GM12878 (cell line): ENCODE measurements around the gene AGAP1. TPM values are rescaled to one million over a fixed set of nuclear protein-coding genes. Genes with fewer than 3 reads are reported as not detected.

Experiments
- ATAC-seq: fragments of 200-7000 bp; cut with Tn5 transposase; 3 replicates; pipeline ENCODE4 v1.9.1; 2020; ENCODE audit warnings: mild to moderate bottlenecking, moderate library complexity
- BruUV-seq: library from RNA; stranded (reverse); fragments of 400-500 nt; replicated peaks from 2 replicates; lab custom pipeline; 2021; lab: Mats Ljungman, UMichigan
- CTCF ChIA-PET: fragments of 300-600 bp; sonication (Branson Sonifier 250); formaldehyde crosslinking; extraction: SDS; loops from one replicate; lab custom pipeline; 2021; ENCODE audit warnings: inconsistent platforms; lab: Yijun Ruan, JAX
- POLR2A ChIA-PET: fragments of 350-600 bp; formaldehyde crosslinking; extraction: SDS; loops from one replicate; lab custom pipeline; 2021; ENCODE audit warnings: inconsistent platforms; lab: Charles Lee
- RAD21 ChIA-PET: fragments of 300-600 bp; sonication (Branson Sonifier 250); formaldehyde crosslinking; loops from one replicate; lab custom pipeline; 2023; ENCODE audit warnings: antibody characterized with exemption; ENCODE audit not compliant: unreplicated experiment; lab: Charles Lee
- SMC1A ChIA-PET: fragments of 300-600 bp; sonication (Branson Sonifier 250); formaldehyde crosslinking; loops from one replicate; lab custom pipeline; 2023; ENCODE audit not compliant: unreplicated experiment, uncharacterized antibody; lab: Charles Lee
- DNase-seq: peaks from one replicate; pipeline ENCODE4 v3.0.0-alpha.2; 2011; ENCODE audit warnings: low read depth, low spot score
- FAIRE-seq: peaks from 3 replicates; lab custom pipeline; 2011; peaks lifted over from hg19 to GRCh38; lab: Jason Lieb, UNC
- H2AFZ ChIP-seq: 2 replicates; pipeline ENCODE4 v1.6.0; 2011; ENCODE audit warnings: low read depth, low read length, control low read depth; ENCODE audit not compliant: control insufficient read depth
- H3K27ac ChIP-seq: 2 replicates; pipeline ENCODE4 v1.5.1; 2011; ENCODE audit warnings: control low read depth; ENCODE audit not compliant: control insufficient read depth, insufficient read depth
- H3K27me3 ChIP-seq, 2 experiments: replicated peaks in 1 of 2; 2 replicates each; pipeline versions ENCODE4 v1.6.0 to v1.6.1; 2011; ENCODE audit warnings: low read length in 1 of 2; ENCODE audit not compliant: control insufficient read depth in 2 of 2, insufficient read depth in 2 of 2
- H3K36me3 ChIP-seq, 2 experiments: 2 replicates each; pipeline ENCODE4 v1.5.1; 2011; ENCODE audit warnings: low read length in 1 of 2; ENCODE audit not compliant: control insufficient read depth in 2 of 2, insufficient read depth in 2 of 2
- H3K4me1 ChIP-seq: 2 replicates; pipeline ENCODE4 v1.6.1; 2011; ENCODE audit warnings: mild to moderate bottlenecking, low read length, moderate library complexity, mixed read lengths; ENCODE audit not compliant: control insufficient read depth, insufficient read depth
- H3K4me2 ChIP-seq: 2 replicates; pipeline ENCODE4 v1.6.0; 2011; ENCODE audit warnings: control low read depth; ENCODE audit not compliant: control insufficient read depth, insufficient read depth
- H3K4me3 ChIP-seq: fragments of 200-600 bp; sonication (generic); 2 replicates; pipeline ENCODE4 v1.5.1; 2016
- H3K79me2 ChIP-seq: 2 replicates; pipeline ENCODE4 v1.6.0; 2011; ENCODE audit warnings: low read length; ENCODE audit not compliant: control insufficient read depth, insufficient read depth
- H3K9ac ChIP-seq: 2 replicates; pipeline ENCODE4 v1.8.0; 2011; ENCODE audit warnings: low read length, control low read depth, mixed read lengths; ENCODE audit not compliant: control insufficient read depth, insufficient read depth
- H3K9me3 ChIP-seq: replicated peaks from 3 replicates; pipeline ENCODE4 v1.5.1; 2011; ENCODE audit warnings: mild to moderate bottlenecking, low read length; ENCODE audit not compliant: control insufficient read depth, insufficient read depth
- H4K20me1 ChIP-seq: 2 replicates; pipeline ENCODE4 v1.6.0; 2011; ENCODE audit not compliant: control insufficient read depth, insufficient read depth
- EP300 ChIP-seq, 2 experiments: fragments of 150-350 bp in 1 of 2; IDR thresholded peaks; 2 replicates each; pipeline ENCODE4 v1.6.1; 2011 to 2012; ENCODE audit warnings: low read depth in 2 of 2, low read length in 2 of 2, borderline replicate concordance in 1 of 2, improper control_type of control experiment in 1 of 2, inconsistent platforms in 1 of 2; ENCODE audit not compliant: control insufficient read depth in 1 of 2
- JUNB ChIP-seq: IDR thresholded peaks from 2 replicates; pipeline ENCODE4 v1.6.1; 2016; ENCODE audit warnings: antibody characterized with exemption, mild to moderate bottlenecking
- RBBP5 ChIP-seq: fragments of 200-600 bp; sonication (generic); conservative IDR thresholded peaks from 2 replicates; pipeline ENCODE4 v1.6.1; 2016
- RCOR1 ChIP-seq: conservative IDR thresholded peaks from 2 replicates; pipeline ENCODE4 v1.6.1; 2012; ENCODE audit warnings: low read depth, low read length, improper control_type of control experiment
- TCF7 ChIP-seq: IDR thresholded peaks from 2 replicates; pipeline ENCODE4 v1.6.1; 2014; ENCODE audit warnings: antibody characterized with exemption, borderline replicate concordance
- WGBS: methylation state at CpG from one replicate; pipeline ENCODE4 v1.1.6; 2016; ENCODE audit warnings: low lambda C conversion rate; ENCODE audit not compliant: insufficient replicate concordance, insufficient coverage; ENCODE audit errors: missing lambda C conversion rate; 5-methylcytosine and 5-hydroxymethylcytosine counted together
- in situ Hi-C: fragments of 300-500 bp; cut with MboI; formaldehyde crosslinking; loops from 9 replicates; pipeline ENCODE4 v1.14.3; 2018; ENCODE audit warnings: mixed read lengths
- intact Hi-C: fragments of 100-400 bp; cut with micrococcal nuclease; formaldehyde crosslinking; loops from one replicate; pipeline ENCODE4 v1.14.2; 2022; ENCODE audit not compliant: unreplicated experiment
- polyA plus RNA-seq, 11 experiments: library from polyadenylated mRNA; depleted of rRNA in 4 of 11; unstranded in 6 of 11; stranded (reverse) in 5 of 11; fragments of >200 nt; fragmentation: Nextera tagmentation in 4 of 11; fragmentation: Illumina TruSeq in 1 of 11; extraction: Ambion mirVana in 4 of 11; extraction: Trizol in 1 of 11; gene quantifications; 1 replicate in 1 of 11; 2 replicates in 10 of 11; pipeline versions ENCODE4 v1.2.1 to v1.2.3, GENCODE V29; 2011 to 2016; ENCODE audit warnings: inconsistent platforms in 2 of 11, missing spikeins in 2 of 11, low read depth in 1 of 11
- total RNA-seq, 4 experiments: library from RNA; depleted of rRNA in 3 of 4; stranded (reverse); fragments of >200 nt in 3 of 4; fragmentation: Illumina TruSeq in 1 of 4; extraction: Trizol in 1 of 4; gene quantifications; 2 replicates each; pipeline versions ENCODE4 v1.2.1 to v1.2.3, GENCODE V29; 2013 to 2021
- TF ChIP-seq, protein P1 (sequence below): fragments of 450-650 bp; IDR thresholded peaks from 2 replicates; pipeline ENCODE4 v1.6.1; 2016; ENCODE audit warnings: mild to moderate bottlenecking, moderate library complexity, borderline replicate concordance
- TF ChIP-seq, protein P2 (sequence below): IDR thresholded peaks from 2 replicates; pipeline ENCODE4 v1.6.1; 2011; ENCODE audit warnings: mild to moderate bottlenecking, low read depth, low read length, moderate library complexity; ENCODE audit not compliant: insufficient replicate concordance
- TF ChIP-seq, protein P3 (sequence below): fragments of 450-650 bp; IDR thresholded peaks from 2 replicates; pipeline ENCODE4 v1.6.1; 2017; ENCODE audit warnings: mild to moderate bottlenecking, moderate library complexity
- TF ChIP-seq, protein P4 (sequence below): IDR thresholded peaks from 2 replicates; pipeline ENCODE4 v1.6.1; 2011; ENCODE audit warnings: borderline replicate concordance, low read depth, mild to moderate bottlenecking, moderate library complexity, low read length; ENCODE audit not compliant: insufficient read depth, poor library complexity, severe bottlenecking

The AGAP1 gene
- total and polyA plus RNA-seq, 10 of the 15 experiments (the other 5 are each of a cell fraction or from before 2014, with no cell fraction given), result 0.05 to 0.15 (median 0.06) TPM; not detected in 7

DNA sequence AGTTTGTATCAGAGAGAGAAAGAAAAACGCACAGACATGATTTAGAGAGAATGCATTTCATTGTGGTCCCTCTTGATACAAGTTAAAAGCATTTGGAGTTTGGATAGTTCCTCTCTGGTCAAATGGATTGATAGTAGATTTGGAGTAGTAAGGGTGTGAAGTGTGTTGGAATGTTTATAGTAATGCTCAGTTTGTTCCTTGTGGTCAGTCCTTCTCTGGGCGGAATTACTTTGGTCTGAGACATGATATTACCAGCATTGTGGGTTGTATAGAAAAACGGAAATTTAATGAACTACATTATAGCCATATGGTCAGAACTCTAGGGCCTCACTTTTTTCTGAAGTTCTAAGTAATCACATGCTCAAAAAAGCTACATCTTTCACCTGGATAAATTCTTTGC is 178.9 kb downstream of the AGAP1 start:
- Histone ChIP-seq H3K9ac (no peak overlapping the region), H2AFZ (no peak overlapping the region), H3K79me2 (no peaks in the 10 kb centered on the region), H3K27me3 (no peaks in the 10 kb centered on the region; a peak in 3 of 4 replicates), H4K20me1 (no peaks in the 10 kb centered on the region), H3K4me1 (no peaks in the 10 kb centered on the region), H3K27ac (no peak overlapping the region), H3K4me3 (no peak overlapping the region), H3K4me2 (no peak overlapping the region), H3K9me3 (no peaks in the 10 kb centered on the region; the same call in 2 of the 3 replicates), H3K36me3 (no peaks in the 10 kb centered on the region)
- intact Hi-C loops, result no loop called here
- ATAC-seq, result no peak
- ChIA-PET SMC1A (no interaction called here), CTCF (no interaction called here), RAD21 (no interaction called here), POLR2A (no interaction called here)
- BruUV-seq, result no TSS peak
- TF ChIP-seq JUNB (no peak), RBBP5 (no peak), TCF7 (no peak), EP300 (IDR thresholded peaks at IDR 0.05; ENCODE audit: borderline replicate concordance in 1 of 2, control insufficient read depth in 1 of 2, low read depth in 2 of 2, low read length in 2 of 2) (no peak), RCOR1 (no peak)
- TF ChIP-seq, protein P1, sequence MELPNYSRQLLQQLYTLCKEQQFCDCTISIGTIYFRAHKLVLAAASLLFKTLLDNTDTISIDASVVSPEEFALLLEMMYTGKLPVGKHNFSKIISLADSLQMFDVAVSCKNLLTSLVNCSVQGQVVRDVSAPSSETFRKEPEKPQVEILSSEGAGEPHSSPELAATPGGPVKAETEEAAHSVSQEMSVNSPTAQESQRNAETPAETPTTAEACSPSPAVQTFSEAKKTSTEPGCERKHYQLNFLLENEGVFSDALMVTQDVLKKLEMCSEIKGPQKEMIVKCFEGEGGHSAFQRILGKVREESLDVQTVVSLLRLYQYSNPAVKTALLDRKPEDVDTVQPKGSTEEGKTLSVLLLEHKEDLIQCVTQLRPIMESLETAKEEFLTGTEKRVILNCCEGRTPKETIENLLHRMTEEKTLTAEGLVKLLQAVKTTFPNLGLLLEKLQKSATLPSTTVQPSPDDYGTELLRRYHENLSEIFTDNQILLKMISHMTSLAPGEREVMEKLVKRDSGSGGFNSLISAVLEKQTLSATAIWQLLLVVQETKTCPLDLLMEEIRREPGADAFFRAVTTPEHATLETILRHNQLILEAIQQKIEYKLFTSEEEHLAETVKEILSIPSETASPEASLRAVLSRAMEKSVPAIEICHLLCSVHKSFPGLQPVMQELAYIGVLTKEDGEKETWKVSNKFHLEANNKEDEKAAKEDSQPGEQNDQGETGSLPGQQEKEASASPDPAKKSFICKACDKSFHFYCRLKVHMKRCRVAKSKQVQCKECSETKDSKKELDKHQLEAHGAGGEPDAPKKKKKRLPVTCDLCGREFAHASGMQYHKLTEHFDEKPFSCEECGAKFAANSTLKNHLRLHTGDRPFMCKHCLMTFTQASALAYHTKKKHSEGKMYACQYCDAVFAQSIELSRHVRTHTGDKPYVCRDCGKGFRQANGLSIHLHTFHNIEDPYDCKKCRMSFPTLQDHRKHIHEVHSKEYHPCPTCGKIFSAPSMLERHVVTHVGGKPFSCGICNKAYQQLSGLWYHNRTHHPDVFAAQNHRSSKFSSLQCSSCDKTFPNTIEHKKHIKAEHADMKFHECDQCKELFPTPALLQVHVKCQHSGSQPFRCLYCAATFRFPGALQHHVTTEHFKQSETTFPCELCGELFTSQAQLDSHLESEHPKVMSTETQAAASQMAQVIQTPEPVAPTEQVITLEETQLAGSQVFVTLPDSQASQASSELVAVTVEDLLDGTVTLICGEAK, result no peak
- TF ChIP-seq, protein P2, sequence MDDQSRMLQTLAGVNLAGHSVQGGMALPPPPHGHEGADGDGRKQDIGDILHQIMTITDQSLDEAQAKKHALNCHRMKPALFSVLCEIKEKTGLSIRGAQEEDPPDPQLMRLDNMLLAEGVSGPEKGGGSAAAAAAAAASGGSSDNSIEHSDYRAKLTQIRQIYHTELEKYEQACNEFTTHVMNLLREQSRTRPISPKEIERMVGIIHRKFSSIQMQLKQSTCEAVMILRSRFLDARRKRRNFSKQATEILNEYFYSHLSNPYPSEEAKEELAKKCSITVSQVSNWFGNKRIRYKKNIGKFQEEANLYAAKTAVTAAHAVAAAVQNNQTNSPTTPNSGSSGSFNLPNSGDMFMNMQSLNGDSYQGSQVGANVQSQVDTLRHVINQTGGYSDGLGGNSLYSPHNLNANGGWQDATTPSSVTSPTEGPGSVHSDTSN, result no peak
- TF ChIP-seq, protein P3, sequence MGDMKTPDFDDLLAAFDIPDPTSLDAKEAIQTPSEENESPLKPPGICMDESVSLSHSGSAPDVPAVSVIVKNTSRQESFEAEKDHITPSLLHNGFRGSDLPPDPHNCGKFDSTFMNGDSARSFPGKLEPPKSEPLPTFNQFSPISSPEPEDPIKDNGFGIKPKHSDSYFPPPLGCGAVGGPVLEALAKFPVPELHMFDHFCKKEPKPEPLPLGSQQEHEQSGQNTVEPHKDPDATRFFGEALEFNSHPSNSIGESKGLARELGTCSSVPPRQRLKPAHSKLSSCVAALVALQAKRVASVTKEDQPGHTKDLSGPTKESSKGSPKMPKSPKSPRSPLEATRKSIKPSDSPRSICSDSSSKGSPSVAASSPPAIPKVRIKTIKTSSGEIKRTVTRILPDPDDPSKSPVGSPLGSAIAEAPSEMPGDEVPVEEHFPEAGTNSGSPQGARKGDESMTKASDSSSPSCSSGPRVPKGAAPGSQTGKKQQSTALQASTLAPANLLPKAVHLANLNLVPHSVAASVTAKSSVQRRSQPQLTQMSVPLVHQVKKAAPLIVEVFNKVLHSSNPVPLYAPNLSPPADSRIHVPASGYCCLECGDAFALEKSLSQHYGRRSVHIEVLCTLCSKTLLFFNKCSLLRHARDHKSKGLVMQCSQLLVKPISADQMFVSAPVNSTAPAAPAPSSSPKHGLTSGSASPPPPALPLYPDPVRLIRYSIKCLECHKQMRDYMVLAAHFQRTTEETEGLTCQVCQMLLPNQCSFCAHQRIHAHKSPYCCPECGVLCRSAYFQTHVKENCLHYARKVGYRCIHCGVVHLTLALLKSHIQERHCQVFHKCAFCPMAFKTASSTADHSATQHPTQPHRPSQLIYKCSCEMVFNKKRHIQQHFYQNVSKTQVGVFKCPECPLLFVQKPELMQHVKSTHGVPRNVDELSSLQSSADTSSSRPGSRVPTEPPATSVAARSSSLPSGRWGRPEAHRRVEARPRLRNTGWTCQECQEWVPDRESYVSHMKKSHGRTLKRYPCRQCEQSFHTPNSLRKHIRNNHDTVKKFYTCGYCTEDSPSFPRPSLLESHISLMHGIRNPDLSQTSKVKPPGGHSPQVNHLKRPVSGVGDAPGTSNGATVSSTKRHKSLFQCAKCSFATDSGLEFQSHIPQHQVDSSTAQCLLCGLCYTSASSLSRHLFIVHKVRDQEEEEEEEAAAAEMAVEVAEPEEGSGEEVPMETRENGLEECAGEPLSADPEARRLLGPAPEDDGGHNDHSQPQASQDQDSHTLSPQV, result no peak
- TF ChIP-seq, protein P4, sequence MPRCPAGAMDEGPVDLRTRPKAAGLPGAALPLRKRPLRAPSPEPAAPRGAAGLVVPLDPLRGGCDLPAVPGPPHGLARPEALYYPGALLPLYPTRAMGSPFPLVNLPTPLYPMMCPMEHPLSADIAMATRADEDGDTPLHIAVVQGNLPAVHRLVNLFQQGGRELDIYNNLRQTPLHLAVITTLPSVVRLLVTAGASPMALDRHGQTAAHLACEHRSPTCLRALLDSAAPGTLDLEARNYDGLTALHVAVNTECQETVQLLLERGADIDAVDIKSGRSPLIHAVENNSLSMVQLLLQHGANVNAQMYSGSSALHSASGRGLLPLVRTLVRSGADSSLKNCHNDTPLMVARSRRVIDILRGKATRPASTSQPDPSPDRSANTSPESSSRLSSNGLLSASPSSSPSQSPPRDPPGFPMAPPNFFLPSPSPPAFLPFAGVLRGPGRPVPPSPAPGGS, result no peak
- no peak for DNase-seq
- WGBS, result 2% methylated on average over 3 of the region's 3 CpGs
- in situ Hi-C loops, result no loop called here
- no peak for FAIRE-seq
